ENCODE data around the gene POLA2. TPM values are rescaled to one million over a fixed set of nuclear protein-coding genes. Genes with fewer than 3 reads are reported as not detected.

The POLA2 gene
- total and polyA plus RNA-seq, 2 donors (not counting 3 experiments of a cell fraction or from before 2014, with no cell fraction given): 24.0 to 30.0 TPM

DNA sequence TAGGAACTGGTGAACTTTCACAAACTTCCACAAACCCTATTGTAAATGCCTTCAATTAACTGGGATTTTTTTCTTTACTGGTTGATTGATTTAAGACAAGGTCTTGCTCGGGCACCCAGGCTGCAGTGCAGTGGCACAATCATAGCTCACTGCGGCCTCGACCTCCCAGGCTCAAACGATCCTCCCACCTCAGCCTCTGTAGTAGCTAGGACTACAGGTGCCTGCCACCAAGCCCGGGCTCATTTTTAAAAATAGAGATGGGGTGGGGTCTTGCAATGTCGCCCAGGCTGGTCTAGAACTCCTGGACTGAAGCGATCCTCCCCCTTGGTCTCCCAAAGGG lies 35.7 kb upstream of the POLA2 start:
- peak overlapping the region; percentile 98 for H2AFZ ChIP-seq (ENCODE audit: low read depth, low read length)
- dilution Hi-C loops (cut with MboI; ENCODE audit: extremely low pct_ligation_motif_present, low sequenced_read_pairs): no loop called here
- H3K27me3 ChIP-seq (ENCODE audit: control insufficient read depth in 2 of 2, insufficient read depth in 2 of 2, low read length in 2 of 2): no peaks in the 10 kb centered on the region
- H3K4me3 ChIP-seq (replicated peaks in 1 of 3; ENCODE audit: insufficient read depth in 1 of 3, low read depth in 1 of 3, low read length in 3 of 3): peak overlapping the region; percentile 34 to 65 (median 47)
- H4K20me1 ChIP-seq (replicated peaks; ENCODE audit: control insufficient read depth, extremely low read depth, insufficient read depth, low read length): no peaks in the 10 kb centered on the region
- FAIRE-seq: no peak
- no peaks in the 10 kb centered on the region for H3K79me2 ChIP-seq (ENCODE audit: control insufficient read depth, insufficient read depth, low read length)
- no peak for DNase-seq (ENCODE audit: low read depth, low spot score)
- intact Hi-C loops (cut with micrococcal nuclease): no loop called here
- CTCF ChIA-PET: interaction anchor here (0.9 to 3.1 kb wide), 20 partner anchors 14 to 128 kb away, joined by 3 to 62 read pairs (median 9); partner anchors contain the start of genes CDC42EP2, DPF2, POLA2 and TIGD3
- H3K4me1 ChIP-seq (ENCODE audit: control insufficient read depth, extremely low read depth, insufficient read depth, low read length): peaks cover 20% of the 10 kb centered on the region
- BruUV-seq (replicated peaks): no TSS peak
- POLR2A ChIA-PET: no interaction called here
- peak overlapping the region; percentile 89 for H3K4me2 ChIP-seq (ENCODE audit: insufficient read depth, low read length)
- TF ChIP-seq JUN (IDR thresholded peaks at IDR 0.05; ENCODE audit: borderline replicate concordance, insufficient read depth, insufficient read length, low read depth) (no peak), MYC (IDR thresholded peaks at IDR 0.05; ENCODE audit: low read depth, low read length) (no peak), POLR2AphosphoS5 (IDR thresholded peaks at IDR 0.05; ENCODE audit: insufficient read depth, low read depth, low read length) (no peak), POLR2A (IDR thresholded peaks at IDR 0.05; ENCODE audit: low read depth, low read length) (no peak), GATA2 (IDR thresholded peaks at IDR 0.05; ENCODE audit: insufficient read depth, insufficient read length, low read depth, low read length) (no peak), EZH2 (IDR thresholded peaks at IDR 0.05; ENCODE audit: borderline replicate concordance, low read depth, low read length, severe bottlenecking) (no peak), FOS (IDR thresholded peaks at IDR 0.05; ENCODE audit: borderline replicate concordance, insufficient read depth, low read length) (no peak)
- TF ChIP-seq, protein P1, sequence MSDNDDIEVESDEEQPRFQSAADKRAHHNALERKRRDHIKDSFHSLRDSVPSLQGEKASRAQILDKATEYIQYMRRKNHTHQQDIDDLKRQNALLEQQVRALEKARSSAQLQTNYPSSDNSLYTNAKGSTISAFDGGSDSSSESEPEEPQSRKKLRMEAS (IDR thresholded peaks at IDR 0.05; ENCODE audit: insufficient read depth, insufficient read length): no peak
- TF ChIP-seq, protein P2, sequence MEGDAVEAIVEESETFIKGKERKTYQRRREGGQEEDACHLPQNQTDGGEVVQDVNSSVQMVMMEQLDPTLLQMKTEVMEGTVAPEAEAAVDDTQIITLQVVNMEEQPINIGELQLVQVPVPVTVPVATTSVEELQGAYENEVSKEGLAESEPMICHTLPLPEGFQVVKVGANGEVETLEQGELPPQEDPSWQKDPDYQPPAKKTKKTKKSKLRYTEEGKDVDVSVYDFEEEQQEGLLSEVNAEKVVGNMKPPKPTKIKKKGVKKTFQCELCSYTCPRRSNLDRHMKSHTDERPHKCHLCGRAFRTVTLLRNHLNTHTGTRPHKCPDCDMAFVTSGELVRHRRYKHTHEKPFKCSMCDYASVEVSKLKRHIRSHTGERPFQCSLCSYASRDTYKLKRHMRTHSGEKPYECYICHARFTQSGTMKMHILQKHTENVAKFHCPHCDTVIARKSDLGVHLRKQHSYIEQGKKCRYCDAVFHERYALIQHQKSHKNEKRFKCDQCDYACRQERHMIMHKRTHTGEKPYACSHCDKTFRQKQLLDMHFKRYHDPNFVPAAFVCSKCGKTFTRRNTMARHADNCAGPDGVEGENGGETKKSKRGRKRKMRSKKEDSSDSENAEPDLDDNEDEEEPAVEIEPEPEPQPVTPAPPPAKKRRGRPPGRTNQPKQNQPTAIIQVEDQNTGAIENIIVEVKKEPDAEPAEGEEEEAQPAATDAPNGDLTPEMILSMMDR (IDR thresholded peaks at IDR 0.05; ENCODE audit: extremely low read depth in 1 of 2, insufficient read depth in 1 of 2, low read depth in 1 of 2, low read length in 2 of 2): no peak
- no peak overlapping the region for H3K9ac ChIP-seq (replicated peaks; ENCODE audit: extremely low read depth, insufficient read depth, low read length)
- H3K36me3 ChIP-seq (ENCODE audit: control insufficient read depth in 2 of 2, extremely low read depth in 1 of 2, insufficient read depth in 2 of 2, low read length in 2 of 2): no peaks in the 10 kb centered on the region
- H3K9me3 ChIP-seq (replicated peaks; ENCODE audit: control insufficient read depth, insufficient read depth, low read length): no peaks in the 10 kb centered on the region
- H3K9me1 ChIP-seq (replicated peaks; ENCODE audit: control insufficient read depth, extremely low read depth, insufficient read depth, low read length): no peaks in the 10 kb centered on the region
- H3K27ac ChIP-seq (ENCODE audit: insufficient read depth, low read depth, low read length): no peak overlapping the region

Data from endothelial cell of umbilical vein (primary cell).